IMR-90 (cell line): ENCODE data around the gene MARCHF3. TPM values are rescaled to one million over a fixed set of nuclear protein-coding genes. Genes with fewer than 3 reads are reported as not detected.

ENCODE experiments used
- ATAC-seq: fragments of 200-7000 bp; cut with Tn5 transposase; 2 replicates; pipeline ENCODE4 v1.9.1; 2020; ENCODE audit warnings: low read depth, mild to moderate bottlenecking, moderate library complexity
- BruUV-seq: library from RNA; stranded (reverse); fragments of 400-500 nt; replicated peaks from 2 replicates; lab custom pipeline; 2021; lab: Mats Ljungman, UMichigan
- CTCF ChIA-PET: fragments of 300-600 bp; formaldehyde crosslinking; extraction: SDS; loops from one replicate; lab custom pipeline; 2021; ENCODE audit warnings: antibody characterized with exemption; lab: Yijun Ruan, JAX
- POLR2A ChIA-PET: fragments of 300-600 bp; sonication (Branson Sonifier 250); formaldehyde crosslinking; loops from one replicate; lab custom pipeline; 2022; ENCODE audit warnings: antibody characterized with exemption; ENCODE audit not compliant: unreplicated experiment; lab: Charles Lee
- DNase-seq: peaks from one replicate; pipeline ENCODE4 v3.0.0; 2013
- H2AFZ ChIP-seq: replicated peaks from 2 replicates; pipeline ENCODE3; 2013; ENCODE audit warnings: low read length, mild to moderate bottlenecking; ENCODE audit not compliant: poor library complexity
- H2AK5ac ChIP-seq: 2 replicates; pipeline ENCODE4 v1.6.1; 2013; ENCODE audit warnings: low read depth, low read length, inconsistent platforms
- H2AK9ac ChIP-seq: replicated peaks from 2 replicates; pipeline ENCODE3; 2013; ENCODE audit warnings: mild to moderate bottlenecking, low read depth, low read length, moderate library complexity; ENCODE audit not compliant: poor library complexity
- H2BK120ac ChIP-seq: 2 replicates; pipeline ENCODE4 v1.6.1; 2013; ENCODE audit warnings: low read depth, low read length, inconsistent platforms
- H2BK15ac ChIP-seq: 3 replicates; pipeline ENCODE4 v1.6.1; 2013; ENCODE audit warnings: low read depth, low read length, inconsistent platforms
- H2BK20ac ChIP-seq: 2 replicates; pipeline ENCODE4 v1.6.1; 2013; ENCODE audit warnings: low read depth, mild to moderate bottlenecking, inconsistent platforms, low read length, moderate library complexity
- H2BK5ac ChIP-seq: 2 replicates; pipeline ENCODE4 v1.6.1; 2013; ENCODE audit warnings: mild to moderate bottlenecking, low read depth, low read length, inconsistent platforms; ENCODE audit not compliant: poor library complexity, severe bottlenecking
- H3K14ac ChIP-seq: replicated peaks from 2 replicates; pipeline ENCODE4 v1.6.1; 2013; ENCODE audit warnings: low read depth, low read length, inconsistent platforms
- H3K18ac ChIP-seq: 2 replicates; pipeline ENCODE4 v1.6.1; 2013; ENCODE audit warnings: low read depth, low read length, control low read depth
- H3K23ac ChIP-seq: 2 replicates; pipeline ENCODE4 v1.6.1; 2013; ENCODE audit warnings: low read depth, low read length, inconsistent platforms
- H3K27ac ChIP-seq: 2 replicates; pipeline ENCODE4 v1.5.1; 2013; ENCODE audit warnings: mild to moderate bottlenecking, control low read depth, low read length; ENCODE audit not compliant: insufficient read depth
- H3K27me3 ChIP-seq: 2 replicates; pipeline ENCODE4 v1.6.1; 2013; ENCODE audit warnings: low read length; ENCODE audit not compliant: control insufficient read depth, insufficient read depth
- H3K36me3 ChIP-seq: 2 replicates; pipeline ENCODE4 v1.6.1; 2013; ENCODE audit warnings: low read length, mixed read lengths; ENCODE audit not compliant: control insufficient read depth, insufficient read depth
- H3K4ac ChIP-seq: 2 replicates; pipeline ENCODE4 v1.6.1; 2013; ENCODE audit warnings: low read depth, low read length, inconsistent platforms
- H3K4me1 ChIP-seq: 2 replicates; pipeline ENCODE4 v1.6.1; 2013; ENCODE audit warnings: low read length, mixed read lengths; ENCODE audit not compliant: control insufficient read depth, insufficient read depth
- H3K4me2 ChIP-seq: 2 replicates; pipeline ENCODE4 v1.6.1; 2013; ENCODE audit warnings: low read depth, mild to moderate bottlenecking, control low read depth, low read length, moderate library complexity
- H3K4me3 ChIP-seq: 2 replicates; pipeline ENCODE4 v1.5.1; 2013; ENCODE audit warnings: low read depth, mild to moderate bottlenecking, control low read depth, low read length, moderate library complexity; ENCODE audit not compliant: insufficient read depth
- H3K56ac ChIP-seq: 2 replicates; pipeline ENCODE4 v1.6.1; 2013; ENCODE audit warnings: low read length, inconsistent platforms; ENCODE audit not compliant: insufficient read depth; ENCODE audit errors: extremely low read depth
- H3K79me1 ChIP-seq, 2 experiments: 2 replicates each; pipeline ENCODE4 v1.6.1; 2013; ENCODE audit warnings: low read length in 2 of 2, inconsistent platforms in 1 of 2, low read depth in 1 of 2
- H3K9ac ChIP-seq: 2 replicates; pipeline ENCODE4 v1.6.1; 2013; ENCODE audit warnings: low read depth, low read length, control low read depth
- H3K9me1 ChIP-seq: 2 replicates; pipeline ENCODE4 v1.6.1; 2013; ENCODE audit warnings: low read length, inconsistent platforms; ENCODE audit not compliant: insufficient read depth
- H3K9me3 ChIP-seq: 2 replicates; pipeline ENCODE4 v1.6.1; 2013; ENCODE audit warnings: low read length; ENCODE audit not compliant: control insufficient read depth, insufficient read depth
- H4K20me1 ChIP-seq: 2 replicates; pipeline ENCODE4 v1.6.1; 2013; ENCODE audit warnings: low read length, inconsistent platforms; ENCODE audit not compliant: insufficient read depth
- H4K5ac ChIP-seq: 2 replicates; pipeline ENCODE4 v1.6.1; 2013; ENCODE audit warnings: mild to moderate bottlenecking, low read depth, low read length, control low read depth
- H4K8ac ChIP-seq, 2 experiments: 2 replicates each; pipeline ENCODE4 v1.6.1; 2013; ENCODE audit warnings: low read depth in 2 of 2, low read length in 2 of 2, control low read depth in 1 of 2, inconsistent platforms in 1 of 2
- H4K91ac ChIP-seq: 2 replicates; pipeline ENCODE4 v1.6.1; 2013; ENCODE audit warnings: low read depth, low read length, inconsistent platforms; ENCODE audit not compliant: insufficient read depth
- BHLHE40 ChIP-seq: fragments of 150-350 bp; IDR thresholded peaks from 2 replicates; pipeline ENCODE4 v1.6.1; 2016; ENCODE audit warnings: mild to moderate bottlenecking, low read depth, low read length
- CEBPB ChIP-seq: IDR thresholded peaks from 2 replicates; pipeline ENCODE4 v1.6.1; 2012; ENCODE audit warnings: low read depth, low read length, improper control_type of control experiment
- CHD1 ChIP-seq: IDR thresholded peaks from 2 replicates; pipeline ENCODE4 v1.6.1; 2012; ENCODE audit warnings: low read depth, low read length, improper control_type of control experiment
- CTCF ChIP-seq: conservative IDR thresholded peaks from 2 replicates; pipeline ENCODE4 v1.5.1; 2012; ENCODE audit warnings: mild to moderate bottlenecking, low read depth, low read length, improper control_type of control experiment
- FOS ChIP-seq: fragments of 150-350 bp; IDR thresholded peaks from 2 replicates; pipeline ENCODE4 v1.6.1; 2016; ENCODE audit warnings: low read depth, low read length
- MAFK ChIP-seq: IDR thresholded peaks from 2 replicates; pipeline ENCODE4 v1.6.1; 2012; ENCODE audit warnings: low read depth, low read length, improper control_type of control experiment
- MAZ ChIP-seq: IDR thresholded peaks from 2 replicates; pipeline ENCODE4 v1.6.1; 2012; ENCODE audit warnings: low read depth, mild to moderate bottlenecking, low read length, improper control_type of control experiment, moderate library complexity, borderline replicate concordance
- MXI1 ChIP-seq: IDR thresholded peaks from 2 replicates; pipeline ENCODE4 v1.6.1; 2012; ENCODE audit warnings: low read depth, mild to moderate bottlenecking, low read length, moderate library complexity, borderline replicate concordance
- NFE2L2 ChIP-seq: fragments of 150-350 bp; IDR thresholded peaks from 2 replicates; pipeline ENCODE4 v1.6.1; 2016; ENCODE audit warnings: low read depth, mild to moderate bottlenecking, low read length
- POLR2A ChIP-seq: IDR thresholded peaks from 2 replicates; pipeline ENCODE4 v1.6.1; 2012; ENCODE audit warnings: mild to moderate bottlenecking, low read depth, low read length
- RAD21 ChIP-seq: IDR thresholded peaks from 2 replicates; pipeline ENCODE4 v1.6.1; 2012; ENCODE audit warnings: low read length, improper control_type of control experiment
- RCOR1 ChIP-seq: IDR thresholded peaks from 2 replicates; pipeline ENCODE4 v1.6.1; 2012; ENCODE audit warnings: mild to moderate bottlenecking, low read length, improper control_type of control experiment; ENCODE audit not compliant: insufficient replicate concordance
- RFX5 ChIP-seq: IDR thresholded peaks from 2 replicates; pipeline ENCODE4 v1.8.0; 2012; ENCODE audit warnings: low read depth, mild to moderate bottlenecking, low read length, moderate library complexity
- SMC3 ChIP-seq: fragments of 150-350 bp; IDR thresholded peaks from 2 replicates; pipeline ENCODE4 v1.6.1; 2016; ENCODE audit warnings: low read depth, mild to moderate bottlenecking, antibody characterized with exemption, low read length, moderate library complexity
- USF2 ChIP-seq: fragments of 150-350 bp; IDR thresholded peaks from 2 replicates; pipeline ENCODE4 v1.6.1; 2017; ENCODE audit warnings: mild to moderate bottlenecking, antibody characterized with exemption, low read length, low read depth
- WGBS, 2 experiments: methylation state at CpG; one replicate each; pipeline versions ENCODE4 v1.1.5 to v1.1.7; 2013; ENCODE audit warnings: missing lambda C conversion rate in 2 of 2; ENCODE audit not compliant: insufficient read length in 1 of 2; ENCODE audit errors: extremely low coverage in 2 of 2; 5-methylcytosine and 5-hydroxymethylcytosine counted together
- dilution Hi-C: fragments of 300-500 bp; cut with HindIII; formaldehyde crosslinking; loops from one replicate; pipeline ENCODE4 v1.14.3; 2018; ENCODE audit warnings: low sequenced_read_pairs; ENCODE audit not compliant: unreplicated experiment
- in situ Hi-C: fragments of 300-500 bp; cut with MboI; formaldehyde crosslinking; loops from 3 replicates; pipeline ENCODE4 v1.14.3; 2019; ENCODE audit warnings: low sequenced_read_pairs, inconsistent platforms, mixed read lengths
- intact Hi-C: fragments of 100-400 bp; cut with micrococcal nuclease; formaldehyde crosslinking; loops from 2 replicates; pipeline ENCODE4 v1.10.0; 2022
- polyA plus RNA-seq, 3 experiments: library from polyadenylated mRNA; depleted of rRNA; stranded (reverse); fragments of >200 nt; gene quantifications; 2 replicates each; pipeline ENCODE4 v1.2.3, GENCODE V29; 2012; ENCODE audit warnings: low replicate concordance in 1 of 3
- total RNA-seq: library from RNA; depleted of rRNA; stranded (reverse); fragments of >200 nt; gene quantifications from 2 replicates; pipeline ENCODE4 v1.2.3, GENCODE V29; 2012
- TF ChIP-seq, protein P1 (sequence below): fragments of 150-350 bp; IDR thresholded peaks from 2 replicates; pipeline ENCODE4 v1.6.1; 2016; ENCODE audit warnings: low read depth, mild to moderate bottlenecking, low read length, moderate library complexity, borderline replicate concordance

MARCHF3 gene
- total and polyA plus RNA-seq, 2 of the 4 experiments (the other 2 are of a cell fraction), result 11.2 to 18.8 TPM

- CTCF ChIA-PET, result interaction anchor here (0.7 to 1.7 kb wide), 6 partner anchors 35 to 478 kb away, joined by 3 to 6 read pairs (median 4); no protein-coding TSS in a partner anchor
- TF ChIP-seq FOS, result no peak
- peak; percentile 69 for TF ChIP-seq RAD21
- no peak for TF ChIP-seq BHLHE40
- TF ChIP-seq MAZ, result no peak
- no peak for TF ChIP-seq POLR2A
- no peak for TF ChIP-seq MXI1
- no peak for TF ChIP-seq CHD1
- TF ChIP-seq CTCF, result peak; percentile 68
- TF ChIP-seq, protein P1, sequence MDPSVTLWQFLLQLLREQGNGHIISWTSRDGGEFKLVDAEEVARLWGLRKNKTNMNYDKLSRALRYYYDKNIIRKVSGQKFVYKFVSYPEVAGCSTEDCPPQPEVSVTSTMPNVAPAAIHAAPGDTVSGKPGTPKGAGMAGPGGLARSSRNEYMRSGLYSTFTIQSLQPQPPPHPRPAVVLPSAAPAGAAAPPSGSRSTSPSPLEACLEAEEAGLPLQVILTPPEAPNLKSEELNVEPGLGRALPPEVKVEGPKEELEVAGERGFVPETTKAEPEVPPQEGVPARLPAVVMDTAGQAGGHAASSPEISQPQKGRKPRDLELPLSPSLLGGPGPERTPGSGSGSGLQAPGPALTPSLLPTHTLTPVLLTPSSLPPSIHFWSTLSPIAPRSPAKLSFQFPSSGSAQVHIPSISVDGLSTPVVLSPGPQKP, result no peak
- no peak for TF ChIP-seq MAFK
- TF ChIP-seq RFX5, result no peak
- TF ChIP-seq SMC3, result peak; percentile 59
- no peak for TF ChIP-seq USF2
- TF ChIP-seq RCOR1, result no peak
- no peak for TF ChIP-seq CEBPB
- no peak for TF ChIP-seq NFE2L2
- Histone ChIP-seq H3K14ac (no peak overlapping the region), H3K4me2 (no peak overlapping the region), H3K4me1 (no peaks in the 10 kb centered on the region), H3K4me3 (no peak overlapping the region), H3K79me1 (peaks cover 7 to 14% of the 10 kb centered on the region in 2 experiments; a peak in 3 of 4 replicates), H2BK120ac (no peak overlapping the region), H2AK9ac (no peak overlapping the region), H3K18ac (no peak overlapping the region), H3K27me3 (no peaks in the 10 kb centered on the region), H4K91ac (no peak overlapping the region), H3K23ac (no peak overlapping the region), H4K20me1 (no peaks in the 10 kb centered on the region), H4K5ac (no peak overlapping the region), H2AK5ac (no peak overlapping the region), H3K36me3 (peaks cover 3% of the 10 kb centered on the region; the same call in 1 of the 2 replicates), H2AFZ (no peak overlapping the region), H2BK20ac (no peak overlapping the region), H3K4ac (no peak overlapping the region), H3K9me3 (no peaks in the 10 kb centered on the region), H3K56ac (no peak overlapping the region), H3K9ac (no peak overlapping the region), H4K8ac (no peak overlapping the region), H2BK5ac (no peak overlapping the region), H3K27ac (no peak overlapping the region), H2BK15ac (no peak overlapping the region), H3K9me1 (no peaks in the 10 kb centered on the region)
- BruUV-seq, result no TSS peak
- DNase-seq, result peak; percentile 53
- POLR2A ChIA-PET, result no interaction called here
- intact Hi-C loops, result loop anchor here (1.0 to 5.0 kb wide), 3 partner anchors 454 to 654 kb away; partner anchors contain the start of gene MEGF10
- WGBS, 2 experiments, result no CpG with 5 or more reads among the region's 7 CpGs
- dilution Hi-C loops, result no loop called here
- peak; percentile 61 for ATAC-seq
- in situ Hi-C loops, result no loop called here
Observed at GRCh38 chr5:126837906-126838539, 192.3 kb downstream of the MARCHF3 start.
